Measurements from ENCODE around the gene FKTN.

Gene FKTN

DNA sequence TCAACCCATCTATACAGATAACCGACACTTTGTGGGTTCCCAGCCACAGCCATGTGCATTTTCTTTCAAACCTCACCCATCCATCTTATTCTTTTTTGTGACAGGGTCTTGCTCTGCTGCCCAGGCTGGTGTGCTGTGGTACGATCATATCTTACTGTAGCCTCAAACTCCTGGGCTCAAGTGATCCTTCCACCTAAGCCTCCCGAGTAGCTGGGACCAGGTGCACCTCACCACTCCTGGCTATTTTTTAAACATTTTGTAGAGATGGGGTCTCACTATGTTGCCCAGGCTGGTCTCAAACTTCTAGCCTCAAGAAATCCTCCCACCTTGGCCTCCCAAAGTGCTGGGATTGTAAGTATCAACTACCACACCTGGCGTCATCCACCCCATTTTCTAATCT is 129.0 kb downstream of the FKTN start:
- H3K79me2 ChIP-seq (ENCODE audit: insufficient read depth, low read length): no peaks in the 10 kb centered on the region

More for the DNA sequence above, 129.0 kb downstream of the FKTN start:
- H3K4me3 ChIP-seq (ENCODE audit: low read length, poor library complexity, severe bottlenecking): no peak overlapping the region
- no peaks in the 10 kb centered on the region for H3K36me3 ChIP-seq (ENCODE audit: insufficient read depth, low read length)
- TF ChIP-seq EZH2phosphoT487 (IDR thresholded peaks at IDR 0.05; ENCODE audit: borderline replicate concordance): no peak
- TF ChIP-seq, protein P1, sequence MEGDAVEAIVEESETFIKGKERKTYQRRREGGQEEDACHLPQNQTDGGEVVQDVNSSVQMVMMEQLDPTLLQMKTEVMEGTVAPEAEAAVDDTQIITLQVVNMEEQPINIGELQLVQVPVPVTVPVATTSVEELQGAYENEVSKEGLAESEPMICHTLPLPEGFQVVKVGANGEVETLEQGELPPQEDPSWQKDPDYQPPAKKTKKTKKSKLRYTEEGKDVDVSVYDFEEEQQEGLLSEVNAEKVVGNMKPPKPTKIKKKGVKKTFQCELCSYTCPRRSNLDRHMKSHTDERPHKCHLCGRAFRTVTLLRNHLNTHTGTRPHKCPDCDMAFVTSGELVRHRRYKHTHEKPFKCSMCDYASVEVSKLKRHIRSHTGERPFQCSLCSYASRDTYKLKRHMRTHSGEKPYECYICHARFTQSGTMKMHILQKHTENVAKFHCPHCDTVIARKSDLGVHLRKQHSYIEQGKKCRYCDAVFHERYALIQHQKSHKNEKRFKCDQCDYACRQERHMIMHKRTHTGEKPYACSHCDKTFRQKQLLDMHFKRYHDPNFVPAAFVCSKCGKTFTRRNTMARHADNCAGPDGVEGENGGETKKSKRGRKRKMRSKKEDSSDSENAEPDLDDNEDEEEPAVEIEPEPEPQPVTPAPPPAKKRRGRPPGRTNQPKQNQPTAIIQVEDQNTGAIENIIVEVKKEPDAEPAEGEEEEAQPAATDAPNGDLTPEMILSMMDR (conservative IDR thresholded peaks at IDR 0.05; ENCODE audit: low read length): no peak
- no peaks in the 10 kb centered on the region for H3K9me3 ChIP-seq (ENCODE audit: insufficient read depth, low read depth, low read length)
- no peaks in the 10 kb centered on the region for H3K9me2 ChIP-seq (replicated peaks; ENCODE audit: low read depth, low read length)
- H2AFZ ChIP-seq (ENCODE audit: low read length): no peak overlapping the region
- H4K20me1 ChIP-seq (ENCODE audit: insufficient read depth, low read length, poor library complexity, severe bottlenecking): no peaks in the 10 kb centered on the region
- H3F3A ChIP-seq (ENCODE audit: low read depth): no peaks in the 10 kb centered on the region
- no peaks in the 10 kb centered on the region for H3K27me3 ChIP-seq (ENCODE audit: insufficient read depth, low read length, poor library complexity, severe bottlenecking)
- H3K4me2 ChIP-seq (ENCODE audit: low read depth, low read length, poor library complexity, severe bottlenecking): no peak overlapping the region
- H3K9ac ChIP-seq (ENCODE audit: low read depth, low read length, poor library complexity, severe bottlenecking): no peak overlapping the region
- H3K4me1 ChIP-seq (ENCODE audit: insufficient read depth, low read length, poor library complexity, severe bottlenecking): no peaks in the 10 kb centered on the region

Data from Loucy (cell line).